ENCODE measurements around the gene NPEPL1.

- TF ChIP-seq CTCF (IDR thresholded peaks at IDR 0.05) (no peak), POLR2A (IDR thresholded peaks at IDR 0.05) (no peak)
These were observed 22.8 kb downstream of the NPEPL1 start for GRCh38 chr20:58715391-58715800.
